Measurements from ENCODE around the gene DNAJC30. TPM values are rescaled to one million over a fixed set of nuclear protein-coding genes. Genes with fewer than 3 reads are reported as not detected.
"Not testable (repeated sequence)": the region's sequence is repeated elsewhere in the genome, so short reads cannot be mapped to it uniquely, and the experiment has no call there.

DNAJC30 gene
- polyA plus RNA-seq, 1 of the 3 experiments (the other 2 are of a cell fraction), result 11.0 TPM

- POLR2A ChIA-PET; H3K36me3 ChIP-seq (replicated peaks in 1 of 2; ENCODE audit: control insufficient read depth in 1 of 2, insufficient read depth in 2 of 2, low read length in 1 of 2); DNase-seq; H3F3A ChIP-seq (replicated peaks; ENCODE audit: insufficient read depth); H2AFZ ChIP-seq (ENCODE audit: low read depth); H3K9ac ChIP-seq; H3K9me2 ChIP-seq; H3K27ac ChIP-seq (ENCODE audit: low read depth in 2 of 2, low read length in 1 of 2); H3K27me3 ChIP-seq (ENCODE audit: insufficient read depth); H3K4me2 ChIP-seq; H3K4me3 ChIP-seq (ENCODE audit: low read depth in 2 of 2, low read length in 1 of 2); H3K9me3 ChIP-seq: not testable (repeated sequence)
- Histone ChIP-seq H3K4me1 (ENCODE audit: control insufficient read depth in 1 of 2, insufficient read depth in 2 of 2, low read depth in 1 of 2, low read length in 1 of 2) (peaks cover 11 to 23% of the 10 kb centered on the region in 2 experiments; a peak in 3 of 4 replicates), H3K79me2 (ENCODE audit: insufficient read depth) (peaks cover 23% of the 10 kb centered on the region), H4K20me1 (ENCODE audit: insufficient read depth) (peaks cover 13% of the 10 kb centered on the region)
- CTCF ChIA-PET, result interaction anchor here (1.0 to 8.6 kb wide), 5 partner anchors 10 to 133 kb away, joined by 3 to 326 read pairs (median 6); partner anchors contain the start of gene ABHD11
- 92% methylated on average over 4 of the region's 4 CpGs for WGBS (ENCODE audit: low lambda C conversion rate)
These were observed 38.9 kb upstream of the DNAJC30 start for GRCh38 chr7:73722182-73722581.

DNA sequence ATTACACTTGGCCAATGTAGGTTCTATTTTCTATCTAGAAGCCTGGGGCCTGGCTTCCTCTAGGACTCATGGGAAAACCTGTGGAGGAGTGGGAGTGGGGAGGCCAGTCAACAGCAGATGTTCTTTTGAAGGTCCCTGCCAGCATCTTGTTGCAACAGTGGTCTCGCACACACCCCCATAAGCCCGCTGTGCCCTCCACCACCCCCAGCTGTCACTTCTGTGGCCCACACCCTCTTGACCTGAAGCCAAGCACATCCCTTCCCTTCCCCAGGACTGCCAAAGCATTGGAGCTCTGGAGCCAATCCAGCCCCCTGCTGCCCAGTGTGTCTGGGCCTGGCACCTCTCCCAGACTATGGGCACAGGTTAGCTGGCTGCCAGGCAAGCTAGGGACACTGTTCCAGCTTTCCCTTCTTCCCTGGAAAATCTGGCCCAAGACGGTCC lies 38.1 kb upstream of the DNAJC30 start:
- ChIA-PET CTCF (interaction anchor here (1.0 to 8.6 kb wide), 5 partner anchors 10 to 134 kb away, joined by 3 to 326 read pairs (median 10); partner anchors contain the start of gene ABHD11), POLR2A (interaction anchor here (1.1 kb wide), 1 partner anchor 13 kb away, joined by 5 read pairs; no protein-coding TSS in a partner anchor)
- no peaks in the 10 kb centered on the region for H3K27me3 ChIP-seq (ENCODE audit: insufficient read depth)
- peak; percentile 25 for DNase-seq
- no peaks in the 10 kb centered on the region for H3K9me2 ChIP-seq
- H3F3A ChIP-seq (replicated peaks; ENCODE audit: insufficient read depth), result peaks cover 15% of the 10 kb centered on the region
- H3K36me3 ChIP-seq (replicated peaks in 1 of 2; ENCODE audit: control insufficient read depth in 1 of 2, insufficient read depth in 2 of 2, low read length in 1 of 2), result peaks cover 0 to 3% of the 10 kb centered on the region in 2 experiments
- no peak overlapping the region for H2AFZ ChIP-seq (ENCODE audit: low read depth)
- peaks cover 30% of the 10 kb centered on the region for H3K79me2 ChIP-seq (ENCODE audit: insufficient read depth)
- peaks cover 17 to 23% of the 10 kb centered on the region in 2 experiments; a peak in 3 of 4 replicates for H3K4me1 ChIP-seq (ENCODE audit: control insufficient read depth in 1 of 2, insufficient read depth in 2 of 2, low read depth in 1 of 2, low read length in 1 of 2)
- peaks cover 18% of the 10 kb centered on the region for H4K20me1 ChIP-seq (ENCODE audit: insufficient read depth)
- no peaks in the 10 kb centered on the region for H3K9me3 ChIP-seq
- 91% methylated on average over 2 of the region's 3 CpGs for WGBS (ENCODE audit: low lambda C conversion rate)
- H3K4me2 ChIP-seq, result peak overlapping the region; percentile 20; the same call in 1 of the 2 replicates
- H3K9ac ChIP-seq, result no peak overlapping the region
- no peak overlapping the region for H3K4me3 ChIP-seq (ENCODE audit: low read depth in 2 of 2, low read length in 1 of 2)
- no peak overlapping the region; a peak in 1 of 4 replicates for H3K27ac ChIP-seq (ENCODE audit: low read depth in 2 of 2, low read length in 1 of 2)
- TF ChIP-seq MEF2A (IDR thresholded peaks at IDR 0.05; ENCODE audit: borderline replicate concordance, low read depth), result no peak
- no peak for TF ChIP-seq FOXJ3 (CRISPR knock-in tag; IDR thresholded peaks at IDR 0.05)
- no peak for TF ChIP-seq RFX5 (IDR thresholded peaks at IDR 0.05; ENCODE audit: low read length)
- TF ChIP-seq USF1 (IDR thresholded peaks at IDR 0.05; ENCODE audit: borderline replicate concordance, low read depth), result no peak
- TF ChIP-seq EP300 (IDR thresholded peaks at IDR 0.05; ENCODE audit: borderline replicate concordance in 1 of 2, low read depth in 1 of 2, low read length in 1 of 2), result no peak
- no peak for TF ChIP-seq NRF1 (IDR thresholded peaks at IDR 0.05; ENCODE audit: low read depth, low read length)
- TF ChIP-seq ELF1 (IDR thresholded peaks at IDR 0.05), result no peak
- TF ChIP-seq NFIC (IDR thresholded peaks at IDR 0.05; ENCODE audit: borderline replicate concordance), result peak; percentile 56
- 0 out of 2 replicates have a peak, but pooled peaks have one; percentile 16 for TF ChIP-seq SMC3 (IDR thresholded peaks at IDR 0.05; ENCODE audit: low read depth, low read length)
- TF ChIP-seq TCF12 (IDR thresholded peaks at IDR 0.05), result 0 out of 2 replicates have a peak, but pooled peaks have one; percentile 33
- TF ChIP-seq, protein P1, sequence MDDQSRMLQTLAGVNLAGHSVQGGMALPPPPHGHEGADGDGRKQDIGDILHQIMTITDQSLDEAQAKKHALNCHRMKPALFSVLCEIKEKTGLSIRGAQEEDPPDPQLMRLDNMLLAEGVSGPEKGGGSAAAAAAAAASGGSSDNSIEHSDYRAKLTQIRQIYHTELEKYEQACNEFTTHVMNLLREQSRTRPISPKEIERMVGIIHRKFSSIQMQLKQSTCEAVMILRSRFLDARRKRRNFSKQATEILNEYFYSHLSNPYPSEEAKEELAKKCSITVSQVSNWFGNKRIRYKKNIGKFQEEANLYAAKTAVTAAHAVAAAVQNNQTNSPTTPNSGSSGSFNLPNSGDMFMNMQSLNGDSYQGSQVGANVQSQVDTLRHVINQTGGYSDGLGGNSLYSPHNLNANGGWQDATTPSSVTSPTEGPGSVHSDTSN (IDR thresholded peaks at IDR 0.05), result peak; percentile 20; the same call in 1 of the 2 replicates

- WGBS (ENCODE audit: low lambda C conversion rate), result 98% methylated on average over 9 of the region's 9 CpGs
- H3K9me3 ChIP-seq; H3K36me3 ChIP-seq (replicated peaks in 1 of 2; ENCODE audit: control insufficient read depth in 1 of 2, insufficient read depth in 2 of 2, low read length in 1 of 2); DNase-seq; H3K27me3 ChIP-seq (ENCODE audit: insufficient read depth); POLR2A ChIA-PET; H3K9ac ChIP-seq; H3K27ac ChIP-seq (ENCODE audit: low read depth in 2 of 2, low read length in 1 of 2); H2AFZ ChIP-seq (ENCODE audit: low read depth); H3K9me2 ChIP-seq; H3K4me3 ChIP-seq (ENCODE audit: low read depth in 2 of 2, low read length in 1 of 2); H3K4me2 ChIP-seq: not testable (repeated sequence)
- peaks cover 23 to 25% of the 10 kb centered on the region in 2 experiments; a peak in 3 of 4 replicates for H3K4me1 ChIP-seq (ENCODE audit: control insufficient read depth in 1 of 2, insufficient read depth in 2 of 2, low read depth in 1 of 2, low read length in 1 of 2)
- peaks cover 22% of the 10 kb centered on the region for H3F3A ChIP-seq (replicated peaks; ENCODE audit: insufficient read depth)
- H3K79me2 ChIP-seq (ENCODE audit: insufficient read depth), result peaks cover 38% of the 10 kb centered on the region
- H4K20me1 ChIP-seq (ENCODE audit: insufficient read depth), result peaks cover 28% of the 10 kb centered on the region
- CTCF ChIA-PET, result interaction anchor here (0.9 to 8.6 kb wide), 11 partner anchors 9 to 114 kb away, joined by 3 to 326 read pairs (median 6); partner anchors contain the start of genes ABHD11, MLXIPL and VPS37D
These were observed 37.2 kb upstream of the DNAJC30 start for GRCh38 chr7:73720443-73720842.

Data from SK-N-SH (cell line).